Anterior cingulate cortex (tissue), 58 donors: ENCODE measurements around the gene PCSK5.
"Not testable (repeated sequence)": the region's sequence is repeated elsewhere in the genome, so short reads cannot be mapped to it uniquely, and the experiment has no call there.

Experiments
- DNase-seq, 58 donors: peaks; one replicate each; lab custom pipeline; 2025; lab: John Stamatoyannopoulos, UW

Gene PCSK5

GRCh38 chr9:76289703-76290102 lies 399.2 kb downstream of the PCSK5 start:
- DNase-seq = no peak

- no peak for DNase-seq
Measured at GRCh38 chr9:76290555-76290954, 400.1 kb downstream of the PCSK5 start.

GRCh38 chr9:76292246-76292645 lies 401.8 kb downstream of the PCSK5 start:
- no peak for DNase-seq

- no peak for DNase-seq
Measured at GRCh38 chr9:76292658-76293057, 402.2 kb downstream of the PCSK5 start.

GRCh38 chr9:76294301-76294700 lies 403.8 kb downstream of the PCSK5 start:
- DNase-seq = no peak

GRCh38 chr9:76296561-76297310 lies 406.3 kb downstream of the PCSK5 start:
- no peak for DNase-seq

- DNase-seq = no peak
Measured at GRCh38 chr9:76297721-76298239, 407.3 kb downstream of the PCSK5 start.

GRCh38 chr9:76298521-76299144 lies 408.2 kb downstream of the PCSK5 start:
- no peak for DNase-seq

GRCh38 chr9:76302543-76302942 lies 412.1 kb downstream of the PCSK5 start:
- no peak for DNase-seq

- DNase-seq = peak in 1 of 58 donors; percentile 8
Measured at GRCh38 chr9:76302947-76303550, 412.6 kb downstream of the PCSK5 start.

- DNase-seq = not testable (repeated sequence)
Measured at GRCh38 chr9:76307047-76307446, 416.6 kb downstream of the PCSK5 start.

GRCh38 chr9:76310577-76310976 lies 420.1 kb downstream of the PCSK5 start:
- DNase-seq = peak in 3 of 58 donors; percentile 1 to 14 (median 5)

GRCh38 chr9:76310991-76311390 lies 420.5 kb downstream of the PCSK5 start:
- DNase-seq = no peak

GRCh38 chr9:76311537-76311936 lies 421.1 kb downstream of the PCSK5 start:
- DNase-seq = no peak

- DNase-seq = no peak
Measured at GRCh38 chr9:76313771-76314170, 423.3 kb downstream of the PCSK5 start.

- DNase-seq = no peak
Measured at GRCh38 chr9:76314321-76314720, 423.8 kb downstream of the PCSK5 start.

GRCh38 chr9:76316069-76316468 lies 425.6 kb downstream of the PCSK5 start:
- DNase-seq = no peak

- not testable (repeated sequence) for DNase-seq
Measured at GRCh38 chr9:76319466-76319865, 429.0 kb downstream of the PCSK5 start.

GRCh38 chr9:76321195-76321828 lies 430.8 kb downstream of the PCSK5 start:
- no peak for DNase-seq

- DNase-seq = no peak
Measured at GRCh38 chr9:76322810-76323209, 432.3 kb downstream of the PCSK5 start.

GRCh38 chr9:76323490-76323889 lies 433.0 kb downstream of the PCSK5 start:
- DNase-seq = no peak
